ACC112 (cell line): ENCODE data around the gene KHNYN.
"Not testable (repeated sequence)": the region's sequence is repeated elsewhere in the genome, so short reads cannot be mapped to it uniquely, and the experiment has no call there.

ENCODE experiments used
- H2AFZ ChIP-seq: fragments of 200-600 bp; sonication (generic); one replicate; pipeline ENCODE4 v1.6.0; 2017; ENCODE audit warnings: antibody characterized with exemption, low read length; ENCODE audit not compliant: unreplicated experiment
- H3K27ac ChIP-seq: fragments of 200-600 bp; sonication (generic); 2 replicates; pipeline ENCODE4 v1.5.1; 2014; ENCODE audit warnings: low read depth, mild to moderate bottlenecking, antibody characterized with exemption, low read length, moderate library complexity
- H3K27me3 ChIP-seq: fragments of 200-600 bp; sonication (generic); 2 replicates; pipeline ENCODE4 v1.6.1; 2014; ENCODE audit warnings: mild to moderate bottlenecking, antibody characterized with exemption, low read length, moderate library complexity, mixed read lengths; ENCODE audit not compliant: insufficient read depth
- H3K36me3 ChIP-seq: fragments of 200-600 bp; sonication (generic); 2 replicates; pipeline ENCODE4 v1.6.1; 2016; ENCODE audit warnings: mild to moderate bottlenecking, antibody characterized with exemption, low read length, moderate library complexity, mixed read lengths; ENCODE audit not compliant: insufficient read depth
- H3K4me1 ChIP-seq: fragments of 200-600 bp; sonication (generic); one replicate; pipeline ENCODE4 v1.6.1; 2016; ENCODE audit warnings: low read length, mixed read lengths; ENCODE audit not compliant: insufficient read depth, unreplicated experiment, control insufficient read depth
- H3K4me3 ChIP-seq: fragments of 200-600 bp; sonication (generic); 2 replicates; pipeline ENCODE4 v1.5.1; 2014; ENCODE audit warnings: mild to moderate bottlenecking, low read depth, low read length
- H3K79me2 ChIP-seq: fragments of 200-600 bp; sonication (generic); one replicate; pipeline ENCODE4 v1.6.0; 2016; ENCODE audit warnings: low read length; ENCODE audit not compliant: control insufficient read depth, unreplicated experiment, insufficient read depth

KHNYN gene

GRCh38 chr14:24440606-24441399, 11.0 kb downstream of the KHNYN start:
- peaks cover 14% of the 10 kb centered on the region for H3K79me2 ChIP-seq
- peaks cover 19% of the 10 kb centered on the region for H3K4me1 ChIP-seq
- no peak overlapping the region for H2AFZ ChIP-seq
- H3K27me3 ChIP-seq = no peaks in the 10 kb centered on the region
- H3K4me3 ChIP-seq = peak overlapping the region; percentile 88
- H3K27ac ChIP-seq = no peak overlapping the region
- peaks cover 18% of the 10 kb centered on the region for H3K36me3 ChIP-seq

GRCh38 chr14:24441485-24441884, 11.7 kb downstream of the KHNYN start:
- H3K27ac ChIP-seq = peak overlapping the region; percentile 99
- H3K4me1 ChIP-seq = peaks cover 18% of the 10 kb centered on the region

GRCh38 chr14:24441904-24442239, 12.1 kb downstream of the KHNYN start:
- H3K36me3 ChIP-seq = peaks cover 18% of the 10 kb centered on the region
- peak overlapping the region; percentile 88 for H3K4me3 ChIP-seq
- peaks cover 16% of the 10 kb centered on the region for H3K4me1 ChIP-seq
- H3K27ac ChIP-seq = peak overlapping the region; percentile 99
- peaks cover 14% of the 10 kb centered on the region for H3K79me2 ChIP-seq
- no peak overlapping the region for H2AFZ ChIP-seq
- no peaks in the 10 kb centered on the region for H3K27me3 ChIP-seq

More at GRCh38 chr14:24441485-24441884, 11.7 kb downstream of the KHNYN start:
- Histone ChIP-seq H3K79me2 (peaks cover 14% of the 10 kb centered on the region), H3K4me3 (peak overlapping the region; percentile 88), H3K27me3 (no peaks in the 10 kb centered on the region), H3K36me3 (peaks cover 18% of the 10 kb centered on the region), H2AFZ (no peak overlapping the region)

GRCh38 chr14:24442240-24443052, 12.7 kb downstream of the KHNYN start, which contains the start of gene SDR39U1:
SDR39U1 (minus strand) TSS chr14:24442776; CDS start chr14:24442769, 7 bp downstream.
- peaks cover 16% of the 10 kb centered on the region for H3K4me1 ChIP-seq
- H3K79me2 ChIP-seq = peaks cover 14% of the 10 kb centered on the region
- H2AFZ ChIP-seq = peak within 1 kb of the TSS; percentile 93
- H3K27me3 ChIP-seq = no peaks in the 10 kb centered on the region
- peak within 1 kb of the TSS; percentile 99 for H3K27ac ChIP-seq
- peak within 1 kb of the TSS; percentile 88 for H3K4me3 ChIP-seq
- peaks cover 18% of the 10 kb centered on the region for H3K36me3 ChIP-seq

GRCh38 chr14:24443053-24443665, 13.4 kb downstream of the KHNYN start:
- Histone ChIP-seq H3K4me1 (peaks cover 16% of the 10 kb centered on the region), H3K4me3 (peak overlapping the region; percentile 88), H2AFZ (peak overlapping the region; percentile 93), H3K27me3 (no peaks in the 10 kb centered on the region), H3K27ac (peak overlapping the region; percentile 99), H3K79me2 (peaks cover 14% of the 10 kb centered on the region), H3K36me3 (peaks cover 13% of the 10 kb centered on the region)

- not testable (repeated sequence) for H3K27me3 ChIP-seq, H3K79me2 ChIP-seq, H3K4me1 ChIP-seq, H2AFZ ChIP-seq, H3K27ac ChIP-seq, H3K4me3 ChIP-seq, H3K36me3 ChIP-seq
Measured at GRCh38 chr14:24450828-24451227, 21.1 kb downstream of the KHNYN start.

GRCh38 chr14:24456980-24457379, 27.2 kb downstream of the KHNYN start:
- Histone ChIP-seq H3K79me2 (no peaks in the 10 kb centered on the region), H3K36me3 (no peaks in the 10 kb centered on the region), H2AFZ (no peak overlapping the region), H3K4me3 (no peak overlapping the region), H3K27me3 (no peaks in the 10 kb centered on the region), H3K4me1 (no peaks in the 10 kb centered on the region), H3K27ac (no peak overlapping the region)

- H2AFZ ChIP-seq = no peak overlapping the region
- H3K4me3 ChIP-seq = no peak overlapping the region
- no peaks in the 10 kb centered on the region for H3K4me1 ChIP-seq
- H3K79me2 ChIP-seq = no peaks in the 10 kb centered on the region
- H3K27ac ChIP-seq = no peak overlapping the region
- H3K27me3 ChIP-seq = no peaks in the 10 kb centered on the region
- no peaks in the 10 kb centered on the region for H3K36me3 ChIP-seq
Measured at GRCh38 chr14:24458736-24459135, 29.0 kb downstream of the KHNYN start.

- H3K4me3 ChIP-seq = no peak overlapping the region
- no peaks in the 10 kb centered on the region for H3K79me2 ChIP-seq
- H3K4me1 ChIP-seq = no peaks in the 10 kb centered on the region
- H3K27ac ChIP-seq = no peak overlapping the region
- no peaks in the 10 kb centered on the region for H3K36me3 ChIP-seq
- no peak overlapping the region for H2AFZ ChIP-seq
- no peaks in the 10 kb centered on the region for H3K27me3 ChIP-seq
Measured at GRCh38 chr14:24459331-24459730, 29.6 kb downstream of the KHNYN start.

- H3K4me3 ChIP-seq = no peak overlapping the region
- no peak overlapping the region for H2AFZ ChIP-seq
- no peaks in the 10 kb centered on the region for H3K79me2 ChIP-seq
- no peaks in the 10 kb centered on the region for H3K36me3 ChIP-seq
- no peaks in the 10 kb centered on the region for H3K4me1 ChIP-seq
- H3K27me3 ChIP-seq = no peaks in the 10 kb centered on the region
- H3K27ac ChIP-seq = no peak overlapping the region
Measured at GRCh38 chr14:24461336-24461735, 31.6 kb downstream of the KHNYN start.
